Mesendoderm (in vitro differentiated cells): ENCODE results near the gene DZIP3.

Experiments
- DNase-seq: peaks from one replicate; pipeline ENCODE4 v3.0.0; 2013
- H2AK5ac ChIP-seq: 2 replicates; pipeline ENCODE4 v1.6.1; 2013; ENCODE audit warnings: low read length, inconsistent platforms
- H2BK120ac ChIP-seq: 2 replicates; pipeline ENCODE4 v1.6.1; 2013; ENCODE audit warnings: low read depth, mild to moderate bottlenecking, low read length, moderate library complexity, mixed read lengths
- H2BK15ac ChIP-seq: replicated peaks from 2 replicates; pipeline ENCODE4 v1.6.1; 2013; ENCODE audit warnings: low read depth, mild to moderate bottlenecking, moderate library complexity
- H2BK5ac ChIP-seq: 2 replicates; pipeline ENCODE4 v1.6.1; 2013; ENCODE audit warnings: low read length, inconsistent platforms
- H3K18ac ChIP-seq: 2 replicates; pipeline ENCODE4 v1.6.1; 2013; ENCODE audit warnings: mild to moderate bottlenecking, low read length, mixed read lengths
- H3K23ac ChIP-seq: one replicate; pipeline ENCODE4 v1.6.1; 2013; ENCODE audit warnings: low read length
- H3K27ac ChIP-seq: 2 replicates; pipeline ENCODE4 v1.5.1; 2013; ENCODE audit warnings: low read depth, mild to moderate bottlenecking, inconsistent platforms, low read length, moderate library complexity
- H3K27me3 ChIP-seq: 2 replicates; pipeline ENCODE4 v1.6.1; 2013; ENCODE audit warnings: low read length, control low read depth, mild to moderate bottlenecking, inconsistent platforms; ENCODE audit not compliant: insufficient read depth, poor library complexity
- H3K36me3 ChIP-seq: 2 replicates; pipeline ENCODE4 v1.6.1; 2013; ENCODE audit warnings: low read length, inconsistent platforms; ENCODE audit not compliant: control insufficient read depth, insufficient read depth
- H3K4ac ChIP-seq: one replicate; pipeline ENCODE4 v1.6.1; 2013; ENCODE audit warnings: low read depth, mild to moderate bottlenecking, low read length, moderate library complexity
- H3K4me1 ChIP-seq: 2 replicates; pipeline ENCODE4 v1.6.1; 2013; ENCODE audit warnings: low read depth, low read length, inconsistent platforms; ENCODE audit not compliant: control insufficient read depth
- H3K4me2 ChIP-seq: 2 replicates; pipeline ENCODE4 v1.6.1; 2013; ENCODE audit warnings: low read length
- H3K4me3 ChIP-seq: 2 replicates; pipeline ENCODE4 v1.5.1; 2013; ENCODE audit warnings: mild to moderate bottlenecking, low read length
- H3K56ac ChIP-seq: one replicate; pipeline ENCODE4 v1.6.1; 2013; ENCODE audit warnings: low read length
- H3K79me1 ChIP-seq: 2 replicates; pipeline ENCODE4 v1.6.1; 2013; ENCODE audit warnings: low read length, inconsistent platforms
- H3K79me2 ChIP-seq: 2 replicates; pipeline ENCODE4 v1.6.1; 2013; ENCODE audit warnings: mild to moderate bottlenecking, low read length; ENCODE audit not compliant: control insufficient read depth, insufficient read depth
- H3K9ac ChIP-seq: 2 replicates; pipeline ENCODE4 v1.6.1; 2013; ENCODE audit warnings: low read length, inconsistent platforms
- H4K5ac ChIP-seq: one replicate; pipeline ENCODE4 v1.6.1; 2013; ENCODE audit warnings: low read length
- H4K8ac ChIP-seq: one replicate; pipeline ENCODE4 v1.6.1; 2013; ENCODE audit warnings: low read depth, mild to moderate bottlenecking, control low read depth, low read length, moderate library complexity
- WGBS: extraction: QIAGEN DNeasy Blood & Tissue Kit; methylation state at CpG from one replicate; pipeline ENCODE4 v1.1.7; 2013; ENCODE audit warnings: low lambda C conversion rate, missing lambda C conversion rate; ENCODE audit not compliant: insufficient coverage; ENCODE audit errors: extremely low coverage; 5-methylcytosine and 5-hydroxymethylcytosine counted together

Gene DZIP3

DNA sequence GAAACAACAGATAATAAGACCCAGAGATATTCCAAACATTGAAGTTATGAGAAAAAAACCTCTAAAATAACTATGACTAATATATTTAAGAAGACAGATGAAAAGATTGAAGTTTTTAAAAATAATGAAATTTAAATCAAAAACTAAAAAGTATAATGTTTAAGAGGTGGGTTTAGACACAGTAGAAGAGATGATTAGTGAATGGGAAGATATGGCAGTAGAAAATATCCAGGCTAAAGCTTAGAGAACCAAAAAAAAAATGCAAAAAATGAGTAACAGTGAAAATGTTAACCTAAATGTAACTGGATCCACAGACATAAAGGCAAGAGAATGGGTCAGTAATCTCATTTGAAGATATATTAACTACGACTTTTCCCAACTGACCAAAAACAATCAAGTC, 115.5 kb downstream of the DZIP3 start:
- no peaks in the 10 kb centered on the region for H3K79me2 ChIP-seq
- no peak overlapping the region for H2BK15ac ChIP-seq
- no peak overlapping the region for H4K8ac ChIP-seq
- no peak overlapping the region for H2AK5ac ChIP-seq
- H4K5ac ChIP-seq, result no peak overlapping the region
- H3K4me1 ChIP-seq, result no peaks in the 10 kb centered on the region
- H3K56ac ChIP-seq, result no peak overlapping the region
- H3K27me3 ChIP-seq, result no peaks in the 10 kb centered on the region
- H3K18ac ChIP-seq, result no peak overlapping the region
- no peak overlapping the region for H3K9ac ChIP-seq
- H3K36me3 ChIP-seq, result no peaks in the 10 kb centered on the region
- H2BK120ac ChIP-seq, result no peak overlapping the region
- no peak overlapping the region for H3K23ac ChIP-seq
- no peak overlapping the region for H3K4ac ChIP-seq
- no CpG with 5 or more reads among the region's 1 CpG for WGBS
- no peak overlapping the region for H3K4me3 ChIP-seq
- no peaks in the 10 kb centered on the region for H3K79me1 ChIP-seq
- H2BK5ac ChIP-seq, result no peak overlapping the region
- H3K27ac ChIP-seq, result no peak overlapping the region
- H3K4me2 ChIP-seq, result no peak overlapping the region
- DNase-seq, result no peak

DNA sequence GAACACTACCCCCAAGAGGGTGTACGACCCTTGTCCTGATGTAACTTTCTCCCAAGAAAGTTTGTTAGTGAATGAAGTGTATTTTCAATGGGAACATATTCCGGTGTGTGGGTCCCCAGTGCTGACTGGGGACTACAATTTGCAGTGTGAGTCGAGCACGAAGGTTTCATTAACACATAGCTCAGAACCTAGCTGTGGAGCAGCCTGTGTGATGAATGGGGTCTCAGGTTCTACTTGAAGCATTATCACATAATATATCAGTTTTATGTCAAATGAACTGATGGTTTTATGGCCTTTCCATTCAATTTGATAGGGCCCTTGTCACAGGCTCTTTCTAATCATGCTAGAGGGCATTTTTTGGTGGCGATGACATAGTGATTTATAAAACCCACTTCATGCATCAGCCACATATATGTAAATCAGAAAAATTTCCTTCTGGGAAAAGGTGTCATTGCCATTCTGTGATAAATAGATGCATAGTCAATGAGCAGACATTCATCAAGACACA, 123.5 kb downstream of the DZIP3 start:
- WGBS, result no CpG with 5 or more reads among the region's 5 CpGs
- H3K18ac ChIP-seq, result no peak overlapping the region
- H3K4me1 ChIP-seq, result no peaks in the 10 kb centered on the region
- H3K36me3 ChIP-seq, result no peaks in the 10 kb centered on the region
- H3K4me3 ChIP-seq, result no peak overlapping the region
- no peak overlapping the region for H4K8ac ChIP-seq
- no peaks in the 10 kb centered on the region for H3K79me2 ChIP-seq
- H3K27me3 ChIP-seq, result no peaks in the 10 kb centered on the region
- H2BK15ac ChIP-seq, result no peak overlapping the region
- H4K5ac ChIP-seq, result no peak overlapping the region
- no peak overlapping the region for H3K4ac ChIP-seq
- no peak overlapping the region for H3K27ac ChIP-seq
- no peaks in the 10 kb centered on the region for H3K79me1 ChIP-seq
- H2BK5ac ChIP-seq, result no peak overlapping the region
- H3K9ac ChIP-seq, result no peak overlapping the region
- H3K23ac ChIP-seq, result no peak overlapping the region
- no peak overlapping the region for H2BK120ac ChIP-seq
- H3K4me2 ChIP-seq, result no peak overlapping the region
- H3K56ac ChIP-seq, result no peak overlapping the region
- H2AK5ac ChIP-seq, result no peak overlapping the region
- no peak for DNase-seq

DNA sequence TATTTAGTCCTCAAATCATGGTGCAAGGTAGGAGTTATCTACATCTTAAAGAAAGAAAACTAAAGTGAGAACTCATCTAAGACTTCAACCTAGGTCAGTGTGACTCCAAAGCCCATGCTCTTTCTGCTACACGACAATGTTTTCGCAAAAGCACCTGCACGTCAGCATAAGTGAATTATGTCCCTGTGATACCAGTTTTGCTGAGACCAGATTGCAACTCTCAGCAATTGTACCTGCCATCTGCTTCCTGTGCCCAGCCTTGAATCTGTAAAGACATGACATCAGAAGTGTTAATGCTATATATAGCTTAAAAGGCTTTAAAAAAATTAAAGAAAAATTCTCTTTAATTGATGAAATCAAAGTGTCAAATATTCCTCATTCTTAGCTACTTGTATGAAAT, 124.3 kb downstream of the DZIP3 start:
- Histone ChIP-seq H3K79me2 (no peaks in the 10 kb centered on the region), H2BK120ac (no peak overlapping the region), H2BK5ac (no peak overlapping the region), H3K27me3 (no peaks in the 10 kb centered on the region), H4K5ac (no peak overlapping the region), H3K23ac (no peak overlapping the region), H3K4ac (no peak overlapping the region), H3K27ac (no peak overlapping the region), H3K4me3 (no peak overlapping the region), H3K4me2 (no peak overlapping the region), H2BK15ac (no peak overlapping the region), H3K9ac (no peak overlapping the region), H3K79me1 (no peaks in the 10 kb centered on the region), H3K56ac (no peak overlapping the region), H4K8ac (no peak overlapping the region), H3K36me3 (no peaks in the 10 kb centered on the region), H2AK5ac (no peak overlapping the region), H3K4me1 (no peaks in the 10 kb centered on the region), H3K18ac (no peak overlapping the region)
- no peak for DNase-seq
- no CpG with 5 or more reads among the region's 3 CpGs for WGBS

DNA sequence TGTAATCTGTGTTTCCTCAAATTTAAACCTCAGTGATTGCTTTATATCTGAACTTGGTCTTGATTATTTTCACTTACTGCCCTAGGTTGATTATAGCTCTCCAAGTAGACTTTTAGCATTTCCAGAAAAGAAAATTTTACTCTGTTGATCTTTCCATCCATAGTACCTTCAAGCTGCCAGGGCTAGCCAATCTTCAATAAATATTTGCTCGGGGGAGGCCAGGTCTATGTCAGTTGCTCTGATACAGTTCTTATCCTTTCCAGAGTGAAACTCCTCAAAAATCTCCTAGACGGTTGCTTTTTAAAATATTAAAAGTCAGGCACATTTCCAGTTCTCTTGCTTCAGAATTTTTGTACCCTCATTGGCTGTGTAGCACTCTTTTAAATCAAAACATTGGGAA, 128.9 kb downstream of the DZIP3 start:
- Histone ChIP-seq H2BK15ac (no peak overlapping the region), H3K36me3 (no peaks in the 10 kb centered on the region), H3K9ac (no peak overlapping the region), H3K27ac (no peak overlapping the region), H3K4me3 (no peak overlapping the region), H2BK120ac (no peak overlapping the region), H2AK5ac (no peak overlapping the region), H3K56ac (no peak overlapping the region), H3K18ac (no peak overlapping the region), H3K27me3 (no peaks in the 10 kb centered on the region), H3K79me1 (no peaks in the 10 kb centered on the region), H2BK5ac (no peak overlapping the region), H4K5ac (no peak overlapping the region), H3K79me2 (no peaks in the 10 kb centered on the region), H3K4ac (no peak overlapping the region), H3K4me1 (no peaks in the 10 kb centered on the region), H4K8ac (no peak overlapping the region), H3K23ac (no peak overlapping the region), H3K4me2 (no peak overlapping the region)
- no peak for DNase-seq
- no CpG with 5 or more reads among the region's 2 CpGs for WGBS

DNA sequence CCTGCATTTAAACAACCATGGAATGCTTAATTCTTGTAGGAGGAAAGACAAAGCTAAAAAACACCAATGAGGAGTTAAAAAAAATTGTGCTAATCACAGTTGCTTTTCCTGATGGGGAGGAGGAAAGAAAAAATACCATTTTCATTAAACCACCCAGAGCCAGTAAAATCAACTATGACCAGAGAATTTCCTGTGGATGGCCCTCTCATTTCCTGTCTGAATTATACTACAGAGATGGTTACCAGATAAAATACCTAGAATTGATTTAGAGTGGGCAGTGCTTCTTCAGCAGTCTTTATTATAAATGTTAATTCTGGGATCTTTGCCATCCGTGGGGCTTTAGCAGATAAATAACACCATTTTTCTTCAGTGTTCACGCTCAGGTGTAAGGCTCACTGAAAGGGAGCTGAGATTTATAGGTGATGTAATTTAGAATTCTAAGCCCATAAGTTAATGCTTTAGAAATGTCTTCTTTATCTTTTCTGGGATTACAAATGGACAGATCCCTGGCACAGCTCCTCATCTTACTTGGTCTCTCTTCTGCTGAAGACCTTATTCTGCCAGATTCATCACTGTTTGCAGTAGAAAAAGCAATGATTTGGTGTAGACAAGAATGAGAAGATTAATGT, 129.8 kb downstream of the DZIP3 start:
- H3K36me3 ChIP-seq, result no peaks in the 10 kb centered on the region
- H4K8ac ChIP-seq, result no peak overlapping the region
- DNase-seq, result no peak
- H2AK5ac ChIP-seq, result no peak overlapping the region
- no peaks in the 10 kb centered on the region for H3K79me2 ChIP-seq
- H4K5ac ChIP-seq, result no peak overlapping the region
- no peak overlapping the region for H3K23ac ChIP-seq
- no peak overlapping the region for H3K9ac ChIP-seq
- H3K27ac ChIP-seq, result no peak overlapping the region
- H2BK120ac ChIP-seq, result no peak overlapping the region
- no peak overlapping the region for H3K4ac ChIP-seq
- no peaks in the 10 kb centered on the region for H3K4me1 ChIP-seq
- no peaks in the 10 kb centered on the region for H3K79me1 ChIP-seq
- H3K27me3 ChIP-seq, result no peaks in the 10 kb centered on the region
- H3K4me3 ChIP-seq, result no peak overlapping the region
- H3K56ac ChIP-seq, result no peak overlapping the region
- H2BK15ac ChIP-seq, result no peak overlapping the region
- no peak overlapping the region for H3K4me2 ChIP-seq
- no peak overlapping the region for H3K18ac ChIP-seq
- H2BK5ac ChIP-seq, result no peak overlapping the region
- WGBS, result no CpG with 5 or more reads among the region's 2 CpGs

DNA sequence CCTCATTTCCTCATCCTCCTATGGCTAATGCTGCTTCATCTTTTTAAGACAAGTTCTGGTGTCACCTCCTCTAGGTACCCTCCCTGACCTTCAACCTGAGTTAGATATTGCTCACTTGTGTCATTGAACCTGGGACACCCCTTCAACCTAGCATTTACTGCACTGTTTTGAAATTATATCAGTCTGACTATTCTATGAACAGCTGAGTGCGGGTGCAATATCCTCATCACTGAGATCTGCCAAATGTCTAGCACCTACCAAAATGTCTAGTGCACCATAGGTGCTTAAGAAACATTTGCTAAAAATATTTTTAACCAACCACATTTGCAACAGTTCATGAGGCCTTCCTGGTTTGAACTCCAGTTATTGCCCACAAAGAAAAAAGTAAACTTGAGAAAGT, 133.2 kb downstream of the DZIP3 start:
- H2AK5ac ChIP-seq, result no peak overlapping the region
- no peak for DNase-seq
- H3K18ac ChIP-seq, result no peak overlapping the region
- no peaks in the 10 kb centered on the region for H3K36me3 ChIP-seq
- H2BK120ac ChIP-seq, result no peak overlapping the region
- no peak overlapping the region for H3K4me3 ChIP-seq
- H3K79me1 ChIP-seq, result no peaks in the 10 kb centered on the region
- no peak overlapping the region for H3K4me2 ChIP-seq
- H4K5ac ChIP-seq, result no peak overlapping the region
- no peak overlapping the region for H3K4ac ChIP-seq
- no peak overlapping the region for H3K27ac ChIP-seq
- H3K4me1 ChIP-seq, result no peaks in the 10 kb centered on the region
- no peak overlapping the region for H3K9ac ChIP-seq
- no CpG with 5 or more reads among the region's 1 CpG for WGBS
- no peak overlapping the region for H2BK15ac ChIP-seq
- no peaks in the 10 kb centered on the region for H3K79me2 ChIP-seq
- no peak overlapping the region for H4K8ac ChIP-seq
- no peaks in the 10 kb centered on the region for H3K27me3 ChIP-seq
- H2BK5ac ChIP-seq, result no peak overlapping the region
- H3K56ac ChIP-seq, result no peak overlapping the region
- no peak overlapping the region for H3K23ac ChIP-seq
